Fibroblast of the aortic adventitia (primary cell): ENCODE data around the gene TECTA. TPM values are rescaled to one million over a fixed set of nuclear protein-coding genes. Genes with fewer than 3 reads are reported as not detected.

Experiments used
- DNase-seq: peaks from one replicate; pipeline ENCODE4 v3.0.0-alpha.2; 2010; ENCODE audit warnings: low read depth
- H3K4me3 ChIP-seq: 2 replicates; pipeline ENCODE4 v1.5.1; 2011; ENCODE audit warnings: low read depth, mild to moderate bottlenecking, control low read depth, low read length, moderate library complexity
- CTCF ChIP-seq: IDR thresholded peaks from 2 replicates; pipeline ENCODE4 v1.5.1; 2011; ENCODE audit warnings: mild to moderate bottlenecking, low read length, control low read depth, inconsistent platforms; ENCODE audit not compliant: insufficient read depth
- total RNA-seq: library from RNA; depleted of rRNA; stranded (reverse); fragments of >200 nt; gene quantifications from 2 replicates; pipeline ENCODE4 v1.2.3, GENCODE V29; 2012; ENCODE audit warnings: low replicate concordance

TECTA gene
- total RNA-seq, 1 donor, result 0.36 TPM

DNA sequence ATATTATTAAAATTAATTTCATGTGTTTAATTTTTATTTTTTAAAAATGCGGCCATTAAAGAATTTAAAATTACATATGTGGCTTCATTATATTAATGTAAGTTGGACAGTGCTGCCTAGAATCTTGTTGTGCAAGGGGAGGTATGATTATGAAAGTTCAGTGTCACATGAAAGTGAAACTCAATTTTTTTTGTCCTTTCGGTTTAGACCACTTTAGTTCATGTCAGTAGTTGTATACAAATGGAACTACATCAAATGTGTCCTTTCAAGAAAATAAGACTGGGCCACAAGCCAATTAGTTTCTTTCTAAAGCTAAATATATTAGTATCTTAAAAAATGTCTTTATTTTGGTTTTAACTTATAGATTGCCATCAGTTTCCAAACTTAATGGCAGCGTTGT, 41.4 kb upstream of the TECTA start:
- H3K4me3 ChIP-seq, result no peak overlapping the region
- no peak for TF ChIP-seq CTCF
- DNase-seq, result no peak

DNA sequence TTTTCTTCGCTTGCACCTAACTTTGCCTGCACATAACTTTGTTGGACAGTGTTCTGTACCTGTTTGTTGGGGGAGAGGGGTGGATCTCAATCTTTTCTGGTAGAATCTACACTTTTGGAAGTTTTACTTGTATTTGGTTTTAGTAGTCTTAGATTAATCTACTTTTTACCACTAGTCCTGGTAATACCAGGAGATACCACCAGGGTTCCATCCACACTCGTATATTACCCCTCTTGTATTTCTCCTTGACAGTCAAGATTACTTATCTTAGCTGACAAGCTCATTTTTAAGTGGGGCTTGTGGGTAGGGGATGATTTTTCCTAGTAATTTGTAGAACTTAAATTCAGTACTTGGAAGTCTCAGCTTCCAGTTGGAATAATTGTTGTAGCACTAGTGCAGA, 37.3 kb upstream of the TECTA start:
- DNase-seq, result no peak
- peak; percentile 48 for TF ChIP-seq CTCF
- no peak overlapping the region for H3K4me3 ChIP-seq

- H3K4me3 ChIP-seq, result no peak overlapping the region
- no peak for TF ChIP-seq CTCF
- no peak for DNase-seq
Observed at GRCh38 chr11:121066623-121067022, 34.4 kb upstream of the TECTA start.

DNA sequence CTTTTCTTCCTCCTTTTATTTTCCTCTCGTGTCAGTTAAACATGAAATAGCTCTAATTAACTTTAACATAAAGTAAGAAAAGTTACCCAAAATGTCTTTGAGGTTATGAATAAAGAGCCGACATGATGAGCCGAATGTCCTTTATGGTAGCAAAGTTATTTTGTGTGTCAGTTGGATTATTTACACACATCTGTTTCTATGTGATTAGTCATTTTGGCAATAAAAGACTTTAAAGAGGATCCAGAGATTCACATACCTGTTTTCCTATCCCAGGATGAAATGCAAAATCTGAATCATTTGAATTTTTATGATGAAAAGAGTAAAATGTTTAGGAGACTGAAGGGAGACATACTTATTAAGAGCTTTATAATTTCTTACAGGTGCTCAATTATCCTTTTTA, 34.0 kb upstream of the TECTA start:
- H3K4me3 ChIP-seq, result no peak overlapping the region
- no peak for DNase-seq
- no peak for TF ChIP-seq CTCF

DNA sequence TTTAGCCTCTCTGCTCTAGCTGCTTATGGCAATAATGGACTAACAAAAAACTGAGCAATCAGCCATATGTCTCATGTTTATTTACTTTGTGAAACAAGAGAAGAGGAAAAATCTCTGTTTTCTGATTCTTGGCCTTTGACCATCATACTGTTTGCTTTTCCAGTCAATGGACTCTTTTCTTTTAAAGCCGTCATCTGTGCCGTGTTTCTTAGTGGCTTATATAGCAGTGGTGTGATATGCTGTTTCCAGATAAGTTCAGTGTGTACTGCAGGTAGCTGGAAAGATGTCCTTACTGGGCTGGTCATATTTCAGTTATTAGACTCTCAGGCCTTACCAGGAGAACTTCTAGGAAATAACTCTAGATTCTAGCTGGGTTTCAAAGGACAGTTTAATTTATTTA, 33.6 kb upstream of the TECTA start:
- TF ChIP-seq CTCF, result no peak
- DNase-seq, result no peak
- H3K4me3 ChIP-seq, result no peak overlapping the region

- no peak for TF ChIP-seq CTCF
- no peak for DNase-seq
- no peak overlapping the region for H3K4me3 ChIP-seq
Observed at GRCh38 chr11:121067962-121068647, 32.9 kb upstream of the TECTA start.

- H3K4me3 ChIP-seq, result no peak overlapping the region
- DNase-seq, result no peak
- no peak for TF ChIP-seq CTCF
Observed at GRCh38 chr11:121068787-121069186, 32.3 kb upstream of the TECTA start.
